ENCODE measurements around the gene ACLY. TPM values are rescaled to one million over a fixed set of nuclear protein-coding genes. Genes with fewer than 3 reads are reported as not detected.

ACLY gene
- total and polyA plus RNA-seq, 2 of the 13 experiments (the other 11 are each of a cell fraction or from before 2014, with no cell fraction given), result 111 to 218 TPM

DNA sequence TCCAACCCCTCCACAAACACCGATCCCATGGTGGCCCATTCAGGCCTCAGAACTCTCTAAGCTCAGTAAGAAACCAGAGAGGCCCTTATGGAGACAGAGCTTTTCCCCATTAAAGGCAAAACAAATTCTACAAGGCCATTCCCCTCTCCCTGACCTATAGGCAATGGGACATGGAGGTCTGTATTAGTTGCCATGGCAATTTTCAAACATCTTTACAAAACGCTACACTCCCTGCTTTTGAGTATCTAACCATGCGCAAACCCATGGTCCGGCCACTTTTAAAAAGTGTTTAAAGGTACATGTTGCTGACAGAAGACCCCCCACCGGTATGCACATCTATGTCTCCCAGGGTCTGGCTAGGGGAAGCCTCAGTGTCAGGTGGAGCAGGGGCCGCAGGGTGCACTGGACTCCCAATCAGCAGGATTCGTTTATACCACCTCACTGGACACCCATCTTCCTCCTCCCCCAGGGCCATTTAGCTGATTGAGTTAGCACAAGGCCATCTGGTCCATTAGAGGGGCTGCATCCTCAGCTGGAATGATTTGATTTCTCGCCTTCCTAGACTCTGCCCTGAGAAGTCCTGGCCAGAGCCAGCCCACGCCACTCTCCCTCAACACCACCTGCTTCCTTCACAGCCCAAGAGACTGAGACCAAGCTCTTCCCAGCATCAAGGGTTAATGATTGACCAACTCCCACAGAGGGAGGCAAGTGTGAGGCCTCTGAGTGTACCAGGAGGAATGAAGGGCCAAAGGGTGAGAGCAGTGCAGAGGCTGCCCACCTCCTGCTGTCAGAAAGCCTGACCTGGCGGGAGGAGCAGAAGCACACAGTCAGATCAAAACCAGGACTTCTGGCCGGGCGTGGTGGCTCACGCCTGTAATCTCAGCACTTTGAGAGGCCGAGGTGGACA lies 10.9 kb downstream of the ACLY start (continued):
- no peak for TF ChIP-seq ZNF17 (CRISPR knock-in tag; IDR thresholded peaks at IDR 0.05)
- no peak for TF ChIP-seq TCF12 (IDR thresholded peaks at IDR 0.05)
- no peak for TF ChIP-seq TCF12 (CRISPR knock-in tag; IDR thresholded peaks at IDR 0.05)
- TF ChIP-seq MEIS1 (CRISPR knock-in tag; IDR thresholded peaks at IDR 0.05; ENCODE audit: borderline replicate concordance), result peak; percentile 82; the same call in 1 of the 2 replicates
- TF ChIP-seq ZNF230 (CRISPR knock-in tag; IDR thresholded peaks at IDR 0.05), result peak; percentile 85
- TF ChIP-seq RFXAP (CRISPR knock-in tag; IDR thresholded peaks at IDR 0.05; ENCODE audit: borderline replicate concordance), result peak; percentile 79; the same call in 1 of the 2 replicates
- TF ChIP-seq ZNF563 (CRISPR knock-in tag; IDR thresholded peaks at IDR 0.05), result 0 out of 2 replicates have a peak, but pooled peaks have one; percentile 52
- TF ChIP-seq, protein P1, sequence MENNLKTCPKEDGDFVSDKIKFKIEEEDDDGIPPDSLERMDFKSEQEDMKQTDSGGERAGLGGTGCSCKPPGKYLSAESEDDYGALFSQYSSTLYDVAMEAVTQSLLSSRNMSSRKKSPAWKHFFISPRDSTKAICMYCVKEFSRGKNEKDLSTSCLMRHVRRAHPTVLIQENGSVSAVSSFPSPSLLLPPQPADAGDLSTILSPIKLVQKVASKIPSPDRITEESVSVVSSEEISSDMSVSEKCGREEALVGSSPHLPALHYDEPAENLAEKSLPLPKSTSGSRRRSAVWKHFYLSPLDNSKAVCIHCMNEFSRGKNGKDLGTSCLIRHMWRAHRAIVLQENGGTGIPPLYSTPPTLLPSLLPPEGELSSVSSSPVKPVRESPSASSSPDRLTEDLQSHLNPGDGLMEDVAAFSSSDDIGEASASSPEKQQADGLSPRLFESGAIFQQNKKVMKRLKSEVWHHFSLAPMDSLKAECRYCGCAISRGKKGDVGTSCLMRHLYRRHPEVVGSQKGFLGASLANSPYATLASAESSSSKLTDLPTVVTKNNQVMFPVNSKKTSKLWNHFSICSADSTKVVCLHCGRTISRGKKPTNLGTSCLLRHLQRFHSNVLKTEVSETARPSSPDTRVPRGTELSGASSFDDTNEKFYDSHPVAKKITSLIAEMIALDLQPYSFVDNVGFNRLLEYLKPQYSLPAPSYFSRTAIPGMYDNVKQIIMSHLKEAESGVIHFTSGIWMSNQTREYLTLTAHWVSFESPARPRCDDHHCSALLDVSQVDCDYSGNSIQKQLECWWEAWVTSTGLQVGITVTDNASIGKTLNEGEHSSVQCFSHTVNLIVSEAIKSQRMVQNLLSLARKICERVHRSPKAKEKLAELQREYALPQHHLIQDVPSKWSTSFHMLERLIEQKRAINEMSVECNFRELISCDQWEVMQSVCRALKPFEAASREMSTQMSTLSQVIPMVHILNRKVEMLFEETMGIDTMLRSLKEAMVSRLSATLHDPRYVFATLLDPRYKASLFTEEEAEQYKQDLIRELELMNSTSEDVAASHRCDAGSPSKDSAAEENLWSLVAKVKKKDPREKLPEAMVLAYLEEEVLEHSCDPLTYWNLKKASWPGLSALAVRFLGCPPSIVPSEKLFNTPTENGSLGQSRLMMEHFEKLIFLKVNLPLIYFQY (CRISPR knock-in tag; IDR thresholded peaks at IDR 0.05; ENCODE audit: borderline replicate concordance), result peak; percentile 48; the same call in 1 of the 2 replicates
- peak; percentile 52; the same call in 1 of the 2 replicates for TF ChIP-seq ZNF451 (CRISPR knock-in tag; IDR thresholded peaks at IDR 0.05)
- peak; percentile 41; the same call in 1 of the 2 replicates for TF ChIP-seq ZBTB39 (CRISPR knock-in tag; IDR thresholded peaks at IDR 0.05)
- TF ChIP-seq MAZ (IDR thresholded peaks at IDR 0.05; ENCODE audit: borderline replicate concordance, low read depth, low read length), result peak; percentile 47; the same call in 1 of the 2 replicates
- peak; percentile 69; the same call in 1 of the 2 replicates for TF ChIP-seq MAZ (CRISPR knock-in tag; IDR thresholded peaks at IDR 0.05; ENCODE audit: low read depth)
- TF ChIP-seq XBP1 (CRISPR knock-in tag; IDR thresholded peaks at IDR 0.05), result no peak
- peak; percentile 72 for TF ChIP-seq XRCC5 (optimal IDR thresholded peaks at IDR 0.05; ENCODE audit: low read length)

Data from HepG2 (cell line).